Retinal pigment epithelial cell (primary cell): ENCODE results near the gene CTSL.

Experiments
- DNase-seq: peaks from one replicate; pipeline ENCODE4 v3.0.0-alpha.2; 2010; ENCODE audit warnings: low read depth
- H3K4me3 ChIP-seq: 2 replicates; pipeline ENCODE4 v1.5.1; 2011; ENCODE audit warnings: mild to moderate bottlenecking, low read length, control low read depth, moderate library complexity
- CTCF ChIP-seq: conservative IDR thresholded peaks from 2 replicates; pipeline ENCODE4 v1.5.1; 2011; ENCODE audit warnings: low read depth, low read length, control low read depth, inconsistent platforms

Gene CTSL

GRCh38 chr9:87714819-87715218 is 11.1 kb upstream of the CTSL start:
- no peak overlapping the region for H3K4me3 ChIP-seq
- DNase-seq: no peak
- no peak for TF ChIP-seq CTCF

- no peak for DNase-seq
- no peak for TF ChIP-seq CTCF
- H3K4me3 ChIP-seq: no peak overlapping the region
Observed at GRCh38 chr9:87716141-87716540, 9.8 kb upstream of the CTSL start.

- DNase-seq: no peak
- no peak overlapping the region for H3K4me3 ChIP-seq
Observed at GRCh38 chr9:87717456-87717855, 8.5 kb upstream of the CTSL start.

GRCh38 chr9:87718231-87718630 is 7.7 kb upstream of the CTSL start:
- no peak for TF ChIP-seq CTCF
- no peak overlapping the region for H3K4me3 ChIP-seq
- no peak for DNase-seq

More at GRCh38 chr9:87717456-87717855, 8.5 kb upstream of the CTSL start:
- no peak for TF ChIP-seq CTCF

- H3K4me3 ChIP-seq: no peak overlapping the region
- DNase-seq: no peak
- TF ChIP-seq CTCF: no peak
Observed at GRCh38 chr9:87718852-87719612, 6.9 kb upstream of the CTSL start.

- DNase-seq: no peak
- no peak for TF ChIP-seq CTCF
- no peak overlapping the region for H3K4me3 ChIP-seq
Observed at GRCh38 chr9:87720173-87720572, 5.7 kb upstream of the CTSL start.

GRCh38 chr9:87722393-87723088 is 3.4 kb upstream of the CTSL start:
- no peak for TF ChIP-seq CTCF
- no peak for DNase-seq
- H3K4me3 ChIP-seq: no peak overlapping the region
